T-helper 2 cell treated with Interferon-gamma antibody and Interleukin-4, amounts not matched to agents 100 ng/mL and 5 ng/mL, for 36 hours (primary cell): Measurements from ENCODE around the gene TMC4. TPM values are rescaled to one million over a fixed set of nuclear protein-coding genes. Genes with fewer than 3 reads are reported as not detected.

ENCODE experiments used
- intact Hi-C: fragments of 100-400 bp; cut with micrococcal nuclease; formaldehyde crosslinking; loops from one replicate; pipeline ENCODE4 v1.15.1; 2023
- total RNA-seq: library from RNA; stranded (reverse); gene quantifications from 2 replicates; pipeline ENCODE4 v1.2.3, GENCODE V29; 2022

TMC4 gene
- total RNA-seq, 1 donor from 2014 or later, result 3.5 TPM

GRCh38 chr19:54136086-54136863, 36.7 kb downstream of the TMC4 start:
- intact Hi-C loops, result loop anchor here (2.0 to 10.0 kb wide), 5 partner anchors 65 to 1339 kb away; partner anchors contain the start of genes LENG9, PPP1R12C, RPS9 and ZNF628

GRCh38 chr19:54133957-54134590, 38.9 kb downstream of the TMC4 start:
- intact Hi-C loops, result loop anchor here (10.0 kb wide), 1 partner anchor 1341 kb away; the partner anchor contains the start of gene ZNF628

- intact Hi-C loops, result loop anchor here (10.0 kb wide), 1 partner anchor 1341 kb away; the partner anchor contains the start of gene ZNF628
Observed at GRCh38 chr19:54133312-54133956, 39.5 kb downstream of the TMC4 start.

GRCh38 chr19:54129617-54129996, 43.4 kb downstream of the TMC4 start:
- intact Hi-C loops, result no loop called here

- intact Hi-C loops, result no loop called here
Observed at GRCh38 chr19:54128796-54129616, 44.0 kb downstream of the TMC4 start.

- intact Hi-C loops, result no loop called here
Observed at GRCh38 chr19:54128441-54128725, 44.6 kb downstream of the TMC4 start.

GRCh38 chr19:54127688-54128440, 45.1 kb downstream of the TMC4 start:
- intact Hi-C loops, result no loop called here

GRCh38 chr19:54125713-54126112, 47.2 kb downstream of the TMC4 start:
- intact Hi-C loops, result no loop called here

- intact Hi-C loops, result no loop called here
Observed at GRCh38 chr19:54124393-54124792, 48.6 kb downstream of the TMC4 start.

GRCh38 chr19:54123682-54124081, 49.3 kb downstream of the TMC4 start:
- intact Hi-C loops, result no loop called here

- intact Hi-C loops, result no loop called here
Observed at GRCh38 chr19:54121259-54121658, 51.7 kb downstream of the TMC4 start.

- intact Hi-C loops, result loop anchor here (1.0 to 2.0 kb wide), 6 partner anchors 13 to 247 kb away; partner anchors contain the start of genes CNOT3, LENG1, MBOAT7 and NDUFA3
Observed at GRCh38 chr19:54115109-54116063, 57.6 kb downstream of the TMC4 start, which contains the start of the genes PRPF31 and TFPT. Gene PRPF31, plus strand, starts transcription at chr19:54115754. Its CDS starts 2,525 bp downstream, at chr19:54118279. Gene TFPT, minus strand, starts transcription at chr19:54115657. Its CDS starts 388 bp downstream, at chr19:54115269.

GRCh38 chr19:54114340-54115108, 58.4 kb downstream of the TMC4 start:
- intact Hi-C loops, result loop anchor here (1.0 to 2.0 kb wide), 6 partner anchors 12 to 246 kb away; partner anchors contain the start of genes CNOT3, LENG1, MBOAT7 and NDUFA3

Other genes starting within 250 kb of the TMC4 start
- gene CACNG8, start 210.2 kb downstream of the TMC4 start, total RNA-seq, result not detected in 2 replicates
- not detected in 2 replicates for gene CACNG6, start 181.5 kb downstream of the TMC4 start, total RNA-seq
- not detected in 2 replicates for gene VSTM1, start 109.3 kb downstream of the TMC4 start, total RNA-seq
- gene TARM1, start 91.8 kb downstream of the TMC4 start, total RNA-seq, result not detected in 2 replicates
- gene OSCAR, start 72.4 kb downstream of the TMC4 start, total RNA-seq, result 0.14 TPM in 1 of 2 replicates, not detected in the other
- gene NDUFA3, start 70.3 kb downstream of the TMC4 start, total RNA-seq, result 109 and 114 TPM in 2 replicates
- gene TFPT, start 57.5 kb downstream of the TMC4 start, total RNA-seq, result 32.0 and 38.2 TPM in 2 replicates
- 71.3 and 75.9 TPM in 2 replicates for gene PRPF31, start 57.4 kb downstream of the TMC4 start, total RNA-seq
- gene CNOT3, start 35.4 kb downstream of the TMC4 start, total RNA-seq, result 61.0 and 61.1 TPM in 2 replicates
- 6.4 and 7.0 TPM in 2 replicates for gene LENG1, start 13.4 kb downstream of the TMC4 start, total RNA-seq
- 107 and 115 TPM in 2 replicates for gene MBOAT7, start 16.4 kb upstream of the TMC4 start, total RNA-seq
- gene TSEN34, start 18.1 kb upstream of the TMC4 start, total RNA-seq, result 7.3 and 8.9 TPM in 2 replicates
- gene RPS9, start 27.7 kb upstream of the TMC4 start, total RNA-seq, result 1,209 and 1,241 TPM in 2 replicates
- gene LILRB3, start 49.8 kb upstream of the TMC4 start, total RNA-seq, result 0.14 and 0.61 TPM in 2 replicates
- gene LILRA6, start 69.6 kb upstream of the TMC4 start, total RNA-seq, result 0.20 TPM in 1 of 2 replicates, not detected in the other
- not detected in 2 replicates for gene LILRB5, start 84.1 kb upstream of the TMC4 start, total RNA-seq
- gene LILRB2, start 108.0 kb upstream of the TMC4 start, total RNA-seq, result not detected in 2 replicates
- gene LILRA5, start 140.0 kb upstream of the TMC4 start, total RNA-seq, result not detected in 2 replicates
- gene LILRA4, start 166.0 kb upstream of the TMC4 start, total RNA-seq, result not detected in 2 replicates
- gene LAIR1, start 191.8 kb upstream of the TMC4 start, total RNA-seq, result 81.2 and 82.9 TPM in 2 replicates
- gene TTYH1, start 242.3 kb upstream of the TMC4 start, total RNA-seq, result 0.80 and 1.1 TPM in 2 replicates